GM13977 (cell line): ENCODE results near the gene PRKCA.

Experiments used
- DNase-seq: peaks from one replicate; pipeline ENCODE4 v3.0.0; 2012; ENCODE audit warnings: low spot score
- CTCF ChIP-seq: IDR thresholded peaks from 2 replicates; pipeline ENCODE4 v1.5.1; 2012; ENCODE audit warnings: mild to moderate bottlenecking, control low read depth; ENCODE audit not compliant: insufficient read depth; ENCODE audit errors: extremely low read depth, missing control alignments
- in situ Hi-C: fragments of 300-500 bp; cut with MboI; formaldehyde crosslinking; loops from one replicate; pipeline ENCODE4 v1.12.0; 2022; ENCODE audit warnings: low sequenced_read_pairs, low pct_unique_long_range_greater_than_20kb, mixed read lengths, inconsistent platforms; ENCODE audit not compliant: unreplicated experiment

Gene PRKCA

GRCh38 chr17:66535611-66536010 lies 233.2 kb downstream of the PRKCA start:
- no peak for DNase-seq
- in situ Hi-C loops: no loop called here
- no peak for TF ChIP-seq CTCF

GRCh38 chr17:66537502-66537901 lies 235.1 kb downstream of the PRKCA start:
- DNase-seq: no peak
- in situ Hi-C loops: no loop called here
- no peak for TF ChIP-seq CTCF

DNA sequence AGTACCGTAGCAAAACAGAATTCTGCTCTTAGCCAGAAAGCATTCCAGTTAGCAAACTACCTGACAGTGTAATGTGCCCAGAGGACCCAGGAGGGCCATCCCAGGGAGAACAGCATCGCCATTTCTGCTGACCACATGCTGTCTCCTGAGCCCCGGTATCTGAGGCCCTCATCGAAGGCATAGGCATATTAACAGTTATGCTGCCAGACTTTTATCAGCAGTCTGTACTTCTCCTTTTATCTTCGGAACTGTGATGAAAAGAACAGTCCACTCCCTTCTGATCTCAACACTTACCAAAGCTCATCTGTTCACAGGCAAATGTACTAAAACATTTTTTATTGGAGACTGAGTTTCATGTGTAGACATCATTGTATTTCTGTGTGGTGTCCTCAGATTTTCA lies 236.4 kb downstream of the PRKCA start:
- TF ChIP-seq CTCF: no peak
- in situ Hi-C loops: no loop called here
- no peak for DNase-seq

DNA sequence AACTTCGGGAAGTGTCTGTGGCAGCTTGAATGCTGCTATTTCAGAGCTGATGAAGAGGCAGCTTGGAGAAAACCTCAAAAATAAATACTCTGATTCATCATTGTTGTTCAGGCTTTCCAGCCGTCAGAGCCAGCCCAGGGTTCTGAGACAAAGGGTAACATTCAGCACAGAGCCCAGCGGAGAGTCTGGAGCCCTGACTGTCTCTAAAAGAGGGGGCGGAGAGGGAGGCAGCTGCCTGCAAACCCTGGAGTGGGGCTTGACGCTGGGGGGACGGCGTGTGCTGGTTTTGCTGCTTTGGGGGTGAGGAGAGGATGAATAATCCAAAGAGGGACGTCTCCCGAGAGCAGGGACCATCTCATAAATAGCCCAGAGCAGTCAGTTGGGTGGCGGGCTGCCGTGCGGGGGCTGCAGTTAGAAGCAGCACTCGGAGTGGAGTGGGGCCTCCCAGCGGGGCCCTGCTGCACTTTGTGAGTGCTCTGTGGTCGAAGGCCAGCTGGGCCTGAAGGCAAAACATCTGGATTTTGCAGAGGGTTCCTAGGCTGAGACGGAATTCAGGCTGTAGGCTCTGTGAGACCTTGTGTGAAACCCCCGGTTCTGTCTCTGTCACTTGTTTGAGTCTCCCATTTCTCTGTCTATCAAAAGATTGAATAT lies 237.8 kb downstream of the PRKCA start:
- in situ Hi-C loops: no loop called here
- DNase-seq: no peak
- no peak for TF ChIP-seq CTCF

GRCh38 chr17:66541461-66542128 lies 239.2 kb downstream of the PRKCA start:
- DNase-seq: no peak
- no peak for TF ChIP-seq CTCF
- in situ Hi-C loops: no loop called here

GRCh38 chr17:66542129-66542966 lies 239.9 kb downstream of the PRKCA start:
- in situ Hi-C loops: no loop called here
- no peak for DNase-seq
- TF ChIP-seq CTCF: no peak
